Measurements from ENCODE around the gene ATP8B1.
A peak's percentile ranks its signal among the peaks of the same experiment; 100 is the strongest.

The ATP8B1 gene

GRCh38 chr18:57791192-57791591 is 11.9 kb downstream of the ATP8B1 start:
- no peak for DNase-seq

DNA sequence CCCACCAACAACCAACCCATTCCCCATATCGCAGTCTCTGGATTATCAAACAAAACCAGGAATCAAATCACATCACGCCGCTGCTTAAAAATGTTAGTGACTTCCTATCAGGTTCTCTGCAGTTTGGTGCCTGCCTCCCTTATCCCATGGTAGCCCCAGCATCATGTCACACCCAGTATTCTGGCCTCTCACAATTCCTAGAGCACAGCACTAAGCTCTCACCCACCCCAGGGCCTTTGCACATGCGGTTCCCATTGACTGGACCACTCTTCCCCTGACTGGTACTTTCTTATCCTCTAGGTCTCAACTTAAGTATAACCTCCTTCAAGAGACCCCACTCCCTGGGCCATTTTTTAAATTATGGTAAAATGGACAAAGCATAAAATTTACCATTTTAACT is 12.8 kb downstream of the ATP8B1 start:
- DNase-seq = no peak

- no peak for DNase-seq
These were observed 13.4 kb downstream of the ATP8B1 start for GRCh38 chr18:57789759-57790158.

GRCh38 chr18:57789090-57789489 is 14.0 kb downstream of the ATP8B1 start:
- peak; percentile 58 to 71 for DNase-seq

- DNase-seq = no peak
These were observed 15.9 kb downstream of the ATP8B1 start for GRCh38 chr18:57787068-57787685.

DNA sequence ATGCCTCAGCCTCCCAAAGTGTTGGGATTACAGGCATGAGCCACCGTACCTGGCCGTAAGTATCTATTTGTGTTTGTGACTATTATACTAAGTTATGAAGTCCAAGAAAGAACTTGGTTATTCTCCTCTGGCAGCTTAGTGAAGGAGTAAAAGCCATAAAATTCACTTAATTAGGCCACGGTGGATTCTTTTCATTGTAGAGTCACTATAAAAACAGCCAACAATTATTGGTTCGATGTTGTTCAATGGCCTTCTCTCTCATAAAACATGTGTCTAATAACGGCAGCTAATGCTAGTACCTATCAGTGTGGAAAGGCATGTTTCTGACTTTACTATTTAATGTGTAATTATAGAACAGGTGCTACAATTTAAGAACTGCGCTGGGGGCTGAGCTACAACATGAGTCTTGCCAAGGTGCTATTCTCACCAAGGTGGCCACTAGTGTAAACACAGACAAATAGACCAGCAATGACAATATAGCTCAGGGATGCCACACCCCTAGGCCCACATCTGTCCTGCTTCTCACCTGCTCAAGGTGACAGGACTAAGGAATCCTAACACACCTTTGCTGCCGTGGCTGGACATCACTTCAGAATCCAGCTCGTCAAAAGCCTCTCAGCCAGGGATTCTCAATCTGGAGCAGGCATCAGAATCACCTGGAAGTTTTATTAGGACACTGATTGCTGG is 17.2 kb downstream of the ATP8B1 start:
- no peak for DNase-seq

GRCh38 chr18:57784801-57785114 is 18.4 kb downstream of the ATP8B1 start:
- DNase-seq = no peak

GRCh38 chr18:57784034-57784800 is 18.9 kb downstream of the ATP8B1 start:
- no peak for DNase-seq

- DNase-seq = no peak
These were observed 21.1 kb downstream of the ATP8B1 start for GRCh38 chr18:57782049-57782448.

GRCh38 chr18:57780706-57781347 is 22.3 kb downstream of the ATP8B1 start:
- no peak for DNase-seq

GRCh38 chr18:57780318-57780705 is 22.8 kb downstream of the ATP8B1 start:
- peak in 1 of 2 experiments; percentile 65 for DNase-seq

- DNase-seq = peak in 1 of 2 experiments; percentile 79
These were observed 26.3 kb downstream of the ATP8B1 start for GRCh38 chr18:57776767-57777166.

DNA sequence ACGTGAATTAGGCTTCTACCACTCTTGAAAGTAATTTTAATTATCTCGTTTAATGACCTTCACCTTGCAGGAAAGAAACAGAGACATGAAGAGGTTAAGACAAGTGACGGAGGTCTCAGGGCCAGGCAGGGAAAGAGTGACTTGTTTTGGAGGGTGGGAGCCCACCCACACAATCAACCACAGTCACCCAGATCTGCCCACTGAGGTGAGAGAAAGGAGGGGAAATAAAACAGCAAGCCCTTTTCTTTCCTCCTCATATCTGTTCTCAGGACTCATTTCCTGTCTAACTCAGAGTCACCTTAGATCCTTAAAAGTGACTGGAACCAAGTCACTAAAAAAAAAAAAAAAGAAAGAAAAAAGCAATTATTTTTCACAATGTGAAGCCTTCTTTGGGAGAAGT is 26.8 kb downstream of the ATP8B1 start:
- no peak for DNase-seq

GRCh38 chr18:57775937-57776336 is 27.2 kb downstream of the ATP8B1 start:
- DNase-seq = peak in 1 of 2 experiments; percentile 18

- no peak for DNase-seq
These were observed 30.7 kb downstream of the ATP8B1 start for GRCh38 chr18:57772387-57772799.

DNA sequence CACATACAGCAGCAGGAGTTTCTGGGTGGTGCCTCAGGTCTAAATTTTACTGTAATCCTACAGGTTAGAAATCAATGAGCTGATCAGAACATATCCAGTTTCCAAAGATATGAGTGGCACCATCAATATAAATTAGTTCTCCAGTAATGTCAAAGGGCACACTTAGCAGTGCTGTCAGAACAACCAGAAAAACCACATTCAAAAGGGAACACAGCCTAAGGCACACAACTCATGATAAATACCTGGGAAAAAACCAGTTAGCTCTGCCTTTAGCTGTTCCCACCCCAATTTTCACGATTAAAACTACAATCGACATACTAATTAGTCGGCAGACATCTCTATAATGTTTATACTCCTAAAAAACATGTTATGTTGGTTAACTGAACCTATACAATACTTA is 31.5 kb downstream of the ATP8B1 start:
- DNase-seq = no peak

DNA sequence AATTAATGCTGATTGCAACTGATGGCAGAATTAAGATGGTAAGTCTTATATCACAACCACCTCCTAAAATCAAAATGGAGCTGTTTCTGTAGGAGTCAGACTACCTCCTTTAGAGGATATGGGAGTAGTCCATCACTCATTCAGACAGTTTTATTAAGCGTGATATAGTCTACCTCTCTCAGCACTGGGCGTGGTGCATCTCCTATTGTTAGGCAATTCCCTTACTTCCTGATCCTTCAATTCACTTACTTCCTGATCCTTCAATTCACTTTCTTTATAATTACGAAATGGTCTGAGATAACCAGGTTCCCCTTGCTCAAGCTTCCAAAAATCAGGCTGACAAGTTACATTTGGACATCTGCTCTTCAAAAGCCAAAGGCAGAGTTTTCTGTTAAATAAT is 31.9 kb downstream of the ATP8B1 start:
- DNase-seq = no peak

DNA sequence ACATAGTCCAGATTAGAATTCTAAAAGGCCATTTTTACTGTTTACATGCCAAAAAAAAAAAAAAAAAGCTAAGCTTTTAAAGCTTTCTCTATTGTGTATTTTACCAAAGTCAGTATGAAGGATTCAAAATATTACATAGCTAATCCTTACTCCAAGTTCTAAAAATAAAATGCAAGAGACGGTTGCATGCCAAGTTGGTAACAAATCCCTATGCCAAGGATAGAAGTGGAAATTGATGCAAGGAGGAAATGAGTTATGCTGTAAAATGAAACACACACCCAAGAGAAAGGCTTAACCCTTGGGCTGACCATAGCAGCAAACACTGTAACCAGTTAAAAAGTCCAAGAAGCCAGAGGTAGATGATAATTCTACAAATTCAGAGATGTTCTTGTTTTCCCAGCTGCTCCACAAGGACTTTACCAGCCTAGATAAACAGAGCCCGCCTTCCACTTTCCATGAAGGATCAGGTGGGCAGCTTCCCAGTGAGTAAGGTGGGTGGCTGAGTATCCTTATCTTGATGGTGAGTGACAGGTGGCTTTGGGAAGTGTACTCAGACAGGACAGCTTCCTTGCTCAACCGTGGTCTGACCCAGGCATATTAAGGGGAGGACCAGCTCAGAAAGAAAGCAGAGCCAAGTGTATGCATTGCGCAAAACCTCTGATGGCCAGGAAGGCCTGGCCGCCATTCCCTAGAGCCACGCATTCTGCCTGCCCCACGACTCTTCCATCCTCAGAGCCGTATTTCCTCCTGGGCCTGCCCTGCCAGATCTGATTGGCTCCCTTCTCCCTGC is 34.4 kb downstream of the ATP8B1 start:
- no peak for DNase-seq

- no peak for DNase-seq
These were observed 35.7 kb downstream of the ATP8B1 start for GRCh38 chr18:57767259-57768050.

DNA sequence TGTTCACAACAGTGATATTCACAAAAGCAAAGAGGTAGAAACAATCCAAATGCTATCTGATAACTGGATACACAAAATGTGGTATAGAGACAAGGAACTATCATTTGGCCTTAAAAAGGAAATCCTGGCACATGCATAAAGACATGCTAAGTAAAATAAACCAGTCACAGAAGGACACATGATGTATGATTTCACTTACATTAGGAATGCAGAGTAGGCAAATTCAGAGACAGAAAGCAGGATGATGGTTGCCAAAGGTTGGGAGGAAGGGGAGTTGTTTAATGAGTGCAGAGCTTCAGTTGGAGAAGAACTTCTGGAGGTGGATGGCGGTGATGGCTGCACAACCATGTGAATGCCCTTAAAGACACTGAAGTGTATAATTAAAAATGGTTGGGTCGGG is 38.1 kb downstream of the ATP8B1 start:
- DNase-seq = no peak

GRCh38 chr18:57764087-57764486 is 39.0 kb downstream of the ATP8B1 start:
- no peak for DNase-seq

DNA sequence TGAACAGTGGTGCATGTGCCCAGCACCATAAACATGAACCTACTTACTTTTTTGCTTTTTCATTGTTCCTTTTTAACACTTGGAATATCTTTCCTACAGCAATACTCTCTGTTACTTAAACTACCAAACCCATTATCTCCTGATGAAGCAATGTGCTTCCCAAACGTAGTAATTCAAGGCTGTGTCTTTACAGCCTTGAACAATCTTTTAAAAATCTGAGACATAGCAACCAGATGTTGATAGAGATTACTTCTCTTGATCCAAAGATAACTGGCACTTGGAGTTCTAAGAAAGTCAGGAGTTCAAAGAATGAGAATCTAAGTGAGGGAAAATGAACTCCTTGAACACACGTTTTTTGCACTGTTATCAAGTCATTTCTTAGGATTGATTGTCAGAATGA is 40.4 kb downstream of the ATP8B1 start:
- no peak for DNase-seq
